HepG2 (cell line): ENCODE data around the gene AIF1. TPM values are rescaled to one million over a fixed set of nuclear protein-coding genes. Genes with fewer than 3 reads are reported as not detected.

Experiments used
- ATAD3A ChIP-seq: sonication (generic); formaldehyde crosslinking; IDR thresholded peaks from 2 replicates; pipeline ENCODE4 v1.4.0; 2020; ENCODE audit warnings: missing genetic modification reagents
- CBFB ChIP-seq: sonication (generic); formaldehyde crosslinking; IDR thresholded peaks from 2 replicates; pipeline ENCODE4 v1.4.0; 2020; ENCODE audit warnings: missing genetic modification reagents
- ELF4 ChIP-seq: sonication (generic); formaldehyde crosslinking; IDR thresholded peaks from 2 replicates; pipeline ENCODE4 v1.5.0; 2020; ENCODE audit warnings: missing genetic modification reagents, mild to moderate bottlenecking, moderate library complexity, borderline replicate concordance
- GLI4 ChIP-seq: sonication (generic); formaldehyde crosslinking; IDR thresholded peaks from 2 replicates; pipeline ENCODE4 v1.5.1; 2020; ENCODE audit warnings: missing genetic modification reagents, mild to moderate bottlenecking, moderate library complexity, borderline replicate concordance
- HDAC6 ChIP-seq: fragments of 200-600 bp; sonication (generic); IDR thresholded peaks from 2 replicates; pipeline ENCODE4 v1.7.0; 2017; ENCODE audit warnings: mild to moderate bottlenecking, antibody characterized with exemption, low read length, low read depth
- NFRKB ChIP-seq: fragments of 450-650 bp; IDR thresholded peaks from 2 replicates; pipeline ENCODE4 v1.6.1; 2017
- RELA ChIP-seq: sonication (generic); formaldehyde crosslinking; IDR thresholded peaks from 2 replicates; pipeline ENCODE4 v1.4.0; 2020; ENCODE audit warnings: missing genetic modification reagents
- SIX4 ChIP-seq: sonication (generic); formaldehyde crosslinking; IDR thresholded peaks from 2 replicates; pipeline ENCODE4 v1.4.0; 2020; ENCODE audit warnings: missing genetic modification reagents
- SMC3 ChIP-seq: IDR thresholded peaks from 2 replicates; pipeline ENCODE4 v1.6.1; 2011; ENCODE audit warnings: low read length, improper control_type of control experiment
- ZBTB7B ChIP-seq: sonication (generic); formaldehyde crosslinking; IDR thresholded peaks from 2 replicates; pipeline ENCODE4 v1.4.0; 2020; ENCODE audit warnings: missing genetic modification reagents
- ZNF235 ChIP-seq: sonication (generic); formaldehyde crosslinking; IDR thresholded peaks from 2 replicates; pipeline ENCODE4 v1.8.1; 2023; ENCODE audit warnings: mild to moderate bottlenecking, missing genetic modification reagents, borderline replicate concordance
- ZNF34 ChIP-seq: sonication (generic); formaldehyde crosslinking; IDR thresholded peaks from 2 replicates; pipeline ENCODE4 v1.4.0; 2020; ENCODE audit warnings: mild to moderate bottlenecking, missing genetic modification reagents, borderline replicate concordance
- ZSCAN29 ChIP-seq: sonication (generic); formaldehyde crosslinking; conservative IDR thresholded peaks from 2 replicates; pipeline ENCODE4 v1.4.0; 2020; ENCODE audit warnings: mild to moderate bottlenecking, missing genetic modification reagents
- polyA plus RNA-seq, 8 experiments: library from polyadenylated mRNA; depleted of rRNA in 3 of 8; stranded (reverse) in 7 of 8; unstranded in 1 of 8; fragments of >200 nt; fragmentation: Illumina TruSeq in 4 of 8; extraction: Trizol in 4 of 8; gene quantifications; 2 replicates each; pipeline versions ENCODE4 v1.2.1 to v1.2.3, GENCODE V29; 2011 to 2016; ENCODE audit warnings: low read depth in 4 of 8, missing spikeins in 1 of 8, mixed read lengths in 1 of 8; ENCODE audit not compliant: insufficient read depth in 1 of 8
- total RNA-seq, 5 experiments: library from RNA; depleted of rRNA; stranded (reverse); fragments of >200 nt; fragmentation: Illumina TruSeq; extraction: Trizol; gene quantifications; 2 replicates each; pipeline ENCODE4 v1.2.3, GENCODE V29; 2016; ENCODE audit warnings: low read depth in 1 of 5
- TF ChIP-seq, protein P1 (sequence below): sonication (generic); formaldehyde crosslinking; conservative IDR thresholded peaks from 2 replicates; pipeline ENCODE4 v1.4.0; 2020; ENCODE audit warnings: missing genetic modification reagents
- TF ChIP-seq, protein P2 (sequence below): sonication (generic); formaldehyde crosslinking; IDR thresholded peaks from 2 replicates; pipeline ENCODE4 v1.5.1; 2020; ENCODE audit warnings: mild to moderate bottlenecking, missing genetic modification reagents, borderline replicate concordance
- TF ChIP-seq, protein P3 (sequence below): sonication (generic); formaldehyde crosslinking; IDR thresholded peaks from 2 replicates; pipeline ENCODE4 v1.4.0; 2020; ENCODE audit warnings: missing genetic modification reagents
- TF ChIP-seq, protein P4 (sequence below): sonication (generic); formaldehyde crosslinking; IDR thresholded peaks from 2 replicates; pipeline ENCODE4 v1.4.0; 2020; ENCODE audit warnings: missing genetic modification reagents
- TF ChIP-seq, protein P5 (sequence below): sonication (generic); formaldehyde crosslinking; IDR thresholded peaks from 2 replicates; pipeline ENCODE4 v1.8.1; 2022; ENCODE audit warnings: low read depth, mild to moderate bottlenecking, missing genetic modification reagents
- TF ChIP-seq, protein P6 (sequence below): sonication (generic); formaldehyde crosslinking; conservative IDR thresholded peaks from 2 replicates; pipeline ENCODE4 v1.5.0; 2020; ENCODE audit warnings: missing genetic modification reagents

AIF1 gene
- total and polyA plus RNA-seq, 2 of the 13 experiments (the other 11 are each of a cell fraction or from before 2014, with no cell fraction given) = 1.5 TPM; not detected in 1

DNA sequence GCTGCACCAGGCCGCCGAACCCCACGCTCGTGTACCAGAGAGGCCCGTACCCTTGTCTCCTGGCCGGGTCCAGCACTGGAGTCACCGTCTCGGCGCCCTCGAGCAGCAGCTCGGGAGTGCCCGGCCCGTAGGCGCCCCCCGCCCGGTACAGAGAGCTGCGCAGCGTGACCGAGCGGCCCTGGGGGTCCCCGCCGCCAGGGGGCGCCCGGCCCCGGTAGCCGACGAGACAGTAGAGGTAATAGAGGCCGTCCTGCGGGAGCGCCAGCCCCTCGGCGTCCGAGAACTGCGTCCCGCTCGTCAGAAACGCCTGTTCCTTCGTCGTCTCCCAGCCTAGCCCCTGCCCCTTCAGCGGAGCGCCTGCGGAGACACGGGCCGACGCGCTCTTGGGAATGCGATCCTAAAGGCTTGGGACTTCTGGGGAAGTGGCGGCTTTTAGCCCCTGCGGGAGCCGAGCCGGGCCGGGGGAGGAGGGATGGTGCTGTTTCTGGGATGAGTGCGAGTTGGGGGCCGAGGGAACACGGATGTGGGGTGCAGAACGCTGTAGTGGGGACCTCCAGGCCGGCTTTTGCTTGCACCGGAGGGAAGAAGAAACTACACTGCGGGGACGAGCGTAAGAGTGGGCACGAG, 34.1 kb upstream of the AIF1 start (continued):
- TF ChIP-seq, protein P1, sequence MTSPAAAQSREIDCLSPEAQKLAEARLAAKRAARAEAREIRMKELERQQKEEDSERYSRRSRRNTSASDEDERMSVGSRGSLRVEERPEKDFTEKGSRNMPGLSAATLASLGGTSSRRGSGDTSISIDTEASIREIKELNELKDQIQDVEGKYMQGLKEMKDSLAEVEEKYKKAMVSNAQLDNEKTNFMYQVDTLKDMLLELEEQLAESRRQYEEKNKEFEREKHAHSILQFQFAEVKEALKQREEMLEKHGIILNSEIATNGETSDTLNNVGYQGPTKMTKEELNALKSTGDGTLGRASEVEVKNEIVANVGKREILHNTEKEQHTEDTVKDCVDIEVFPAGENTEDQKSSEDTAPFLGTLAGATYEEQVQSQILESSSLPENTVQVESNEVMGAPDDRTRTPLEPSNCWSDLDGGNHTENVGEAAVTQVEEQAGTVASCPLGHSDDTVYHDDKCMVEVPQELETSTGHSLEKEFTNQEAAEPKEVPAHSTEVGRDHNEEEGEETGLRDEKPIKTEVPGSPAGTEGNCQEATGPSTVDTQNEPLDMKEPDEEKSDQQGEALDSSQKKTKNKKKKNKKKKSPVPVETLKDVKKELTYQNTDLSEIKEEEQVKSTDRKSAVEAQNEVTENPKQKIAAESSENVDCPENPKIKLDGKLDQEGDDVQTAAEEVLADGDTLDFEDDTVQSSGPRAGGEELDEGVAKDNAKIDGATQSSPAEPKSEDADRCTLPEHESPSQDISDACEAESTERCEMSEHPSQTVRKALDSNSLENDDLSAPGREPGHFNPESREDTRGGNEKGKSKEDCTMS (CRISPR knock-in tag) = no peak
- peak; percentile 68; the same call in 1 of the 2 replicates for TF ChIP-seq CBFB (CRISPR knock-in tag)
- TF ChIP-seq NFRKB = no peak
- TF ChIP-seq SIX4 (CRISPR knock-in tag) = no peak
- TF ChIP-seq, protein P2, sequence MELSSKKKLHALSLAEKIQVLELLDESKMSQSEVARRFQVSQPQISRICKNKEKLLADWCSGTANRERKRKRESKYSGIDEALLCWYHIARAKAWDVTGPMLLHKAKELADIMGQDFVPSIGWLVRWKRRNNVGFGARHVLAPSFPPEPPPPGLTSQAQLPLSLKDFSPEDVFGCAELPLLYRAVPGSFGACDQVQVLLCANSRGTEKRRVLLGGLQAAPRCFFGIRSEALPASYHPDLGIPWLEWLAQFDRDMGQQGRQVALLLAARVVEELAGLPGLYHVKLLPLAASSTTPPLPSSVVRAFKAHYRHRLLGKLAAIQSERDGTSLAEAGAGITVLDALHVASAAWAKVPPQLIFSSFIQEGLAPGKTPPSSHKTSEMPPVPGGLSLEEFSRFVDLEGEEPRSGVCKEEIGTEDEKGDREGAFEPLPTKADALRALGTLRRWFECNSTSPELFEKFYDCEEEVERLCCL = no peak
- TF ChIP-seq ATAD3A (CRISPR knock-in tag) = no peak
- no peak; the same call in 1 of the 2 replicates for TF ChIP-seq ZNF235 (CRISPR knock-in tag)
- no peak for TF ChIP-seq ZNF34 (CRISPR knock-in tag)
- TF ChIP-seq, protein P3, sequence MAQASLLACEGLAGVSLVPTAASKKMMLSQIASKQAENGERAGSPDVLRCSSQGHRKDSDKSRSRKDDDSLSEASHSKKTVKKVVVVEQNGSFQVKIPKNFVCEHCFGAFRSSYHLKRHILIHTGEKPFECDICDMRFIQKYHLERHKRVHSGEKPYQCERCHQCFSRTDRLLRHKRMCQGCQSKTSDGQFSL (CRISPR knock-in tag) = no peak
- TF ChIP-seq ZSCAN29 (CRISPR knock-in tag) = 0 out of 2 replicates have a peak, but pooled peaks have one; percentile 21
- peak; percentile 38; the same call in 1 of the 2 replicates for TF ChIP-seq SMC3
- TF ChIP-seq RELA (CRISPR knock-in tag) = no peak
- no peak for TF ChIP-seq ELF4 (CRISPR knock-in tag)
- TF ChIP-seq GLI4 = no peak
- TF ChIP-seq, protein P4, sequence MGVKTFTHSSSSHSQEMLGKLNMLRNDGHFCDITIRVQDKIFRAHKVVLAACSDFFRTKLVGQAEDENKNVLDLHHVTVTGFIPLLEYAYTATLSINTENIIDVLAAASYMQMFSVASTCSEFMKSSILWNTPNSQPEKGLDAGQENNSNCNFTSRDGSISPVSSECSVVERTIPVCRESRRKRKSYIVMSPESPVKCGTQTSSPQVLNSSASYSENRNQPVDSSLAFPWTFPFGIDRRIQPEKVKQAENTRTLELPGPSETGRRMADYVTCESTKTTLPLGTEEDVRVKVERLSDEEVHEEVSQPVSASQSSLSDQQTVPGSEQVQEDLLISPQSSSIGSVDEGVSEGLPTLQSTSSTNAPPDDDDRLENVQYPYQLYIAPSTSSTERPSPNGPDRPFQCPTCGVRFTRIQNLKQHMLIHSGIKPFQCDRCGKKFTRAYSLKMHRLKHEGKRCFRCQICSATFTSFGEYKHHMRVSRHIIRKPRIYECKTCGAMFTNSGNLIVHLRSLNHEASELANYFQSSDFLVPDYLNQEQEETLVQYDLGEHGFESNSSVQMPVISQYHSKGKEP = no peak
- TF ChIP-seq, protein P5, sequence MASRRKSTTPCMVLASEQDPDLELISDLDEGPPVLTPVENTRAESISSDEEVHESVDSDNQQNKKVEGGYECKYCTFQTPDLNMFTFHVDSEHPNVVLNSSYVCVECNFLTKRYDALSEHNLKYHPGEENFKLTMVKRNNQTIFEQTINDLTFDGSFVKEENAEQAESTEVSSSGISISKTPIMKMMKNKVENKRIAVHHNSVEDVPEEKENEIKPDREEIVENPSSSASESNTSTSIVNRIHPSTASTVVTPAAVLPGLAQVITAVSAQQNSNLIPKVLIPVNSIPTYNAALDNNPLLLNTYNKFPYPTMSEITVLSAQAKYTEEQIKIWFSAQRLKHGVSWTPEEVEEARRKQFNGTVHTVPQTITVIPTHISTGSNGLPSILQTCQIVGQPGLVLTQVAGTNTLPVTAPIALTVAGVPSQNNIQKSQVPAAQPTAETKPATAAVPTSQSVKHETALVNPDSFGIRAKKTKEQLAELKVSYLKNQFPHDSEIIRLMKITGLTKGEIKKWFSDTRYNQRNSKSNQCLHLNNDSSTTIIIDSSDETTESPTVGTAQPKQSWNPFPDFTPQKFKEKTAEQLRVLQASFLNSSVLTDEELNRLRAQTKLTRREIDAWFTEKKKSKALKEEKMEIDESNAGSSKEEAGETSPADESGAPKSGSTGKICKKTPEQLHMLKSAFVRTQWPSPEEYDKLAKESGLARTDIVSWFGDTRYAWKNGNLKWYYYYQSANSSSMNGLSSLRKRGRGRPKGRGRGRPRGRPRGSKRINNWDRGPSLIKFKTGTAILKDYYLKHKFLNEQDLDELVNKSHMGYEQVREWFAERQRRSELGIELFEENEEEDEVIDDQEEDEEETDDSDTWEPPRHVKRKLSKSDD (CRISPR knock-in tag) = peak; percentile 60; the same call in 1 of the 2 replicates
- TF ChIP-seq ZBTB7B (CRISPR knock-in tag) = peak; percentile 99
- TF ChIP-seq, protein P6, sequence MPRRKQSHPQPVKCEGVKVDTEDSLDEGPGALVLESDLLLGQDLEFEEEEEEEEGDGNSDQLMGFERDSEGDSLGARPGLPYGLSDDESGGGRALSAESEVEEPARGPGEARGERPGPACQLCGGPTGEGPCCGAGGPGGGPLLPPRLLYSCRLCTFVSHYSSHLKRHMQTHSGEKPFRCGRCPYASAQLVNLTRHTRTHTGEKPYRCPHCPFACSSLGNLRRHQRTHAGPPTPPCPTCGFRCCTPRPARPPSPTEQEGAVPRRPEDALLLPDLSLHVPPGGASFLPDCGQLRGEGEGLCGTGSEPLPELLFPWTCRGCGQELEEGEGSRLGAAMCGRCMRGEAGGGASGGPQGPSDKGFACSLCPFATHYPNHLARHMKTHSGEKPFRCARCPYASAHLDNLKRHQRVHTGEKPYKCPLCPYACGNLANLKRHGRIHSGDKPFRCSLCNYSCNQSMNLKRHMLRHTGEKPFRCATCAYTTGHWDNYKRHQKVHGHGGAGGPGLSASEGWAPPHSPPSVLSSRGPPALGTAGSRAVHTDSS = 0 out of 2 replicates have a peak, but pooled peaks have one; percentile 21
- no peak for TF ChIP-seq HDAC6
